UCSD-AML1 (cell line): ENCODE results near the gene LRRFIP2.

Experiments used
- DNase-seq: peaks from one replicate; lab custom pipeline; 2025; ENCODE audit not compliant: unreplicated experiment; lab: John Stamatoyannopoulos, UW

LRRFIP2 gene

GRCh38 chr3:37029111-37029510 is 145.3 kb downstream of the LRRFIP2 start:
- DNase-seq = no peak

DNA sequence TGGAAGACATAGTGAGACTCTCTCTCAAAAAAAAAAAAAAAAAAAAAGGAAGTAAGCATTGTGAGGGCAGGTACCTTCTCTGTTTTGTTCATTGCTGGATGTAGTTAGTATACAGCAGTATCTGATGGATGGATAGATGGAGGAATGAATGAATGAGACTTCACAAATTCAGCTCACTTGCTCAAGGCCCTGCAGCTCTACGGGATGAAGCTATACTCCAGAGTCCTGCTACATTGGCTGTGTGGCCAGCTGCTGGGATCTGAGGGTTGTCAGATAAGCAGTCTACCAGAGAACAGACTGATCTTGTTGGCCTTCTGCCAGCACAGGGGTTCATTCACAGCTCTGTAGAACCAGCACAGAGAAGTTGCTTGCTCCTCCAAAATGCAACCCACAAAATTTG is 146.1 kb downstream of the LRRFIP2 start:
- DNase-seq = no peak

DNA sequence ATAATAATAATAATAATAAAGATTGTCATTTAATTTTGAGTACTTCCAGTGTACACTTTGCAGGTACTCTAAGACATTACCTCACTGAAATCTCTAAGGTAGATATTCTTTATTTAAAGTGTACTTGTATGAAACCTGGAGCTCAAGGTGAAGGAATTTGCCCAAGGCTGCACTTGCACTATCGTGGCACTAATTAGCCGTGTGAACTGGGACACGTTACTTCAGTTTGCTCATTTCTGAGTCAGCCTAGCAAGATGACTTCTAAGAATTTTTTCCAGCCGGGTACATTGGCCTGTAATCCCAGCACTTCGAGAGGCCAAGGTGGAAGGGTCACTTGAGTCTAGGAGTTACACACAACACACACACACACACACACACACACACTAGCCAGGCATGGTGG is 147.5 kb downstream of the LRRFIP2 start:
- no peak for DNase-seq

GRCh38 chr3:37025561-37026335 is 148.6 kb downstream of the LRRFIP2 start:
- no peak for DNase-seq

- DNase-seq = no peak
These were observed 149.5 kb downstream of the LRRFIP2 start for GRCh38 chr3:37024820-37025405.

DNA sequence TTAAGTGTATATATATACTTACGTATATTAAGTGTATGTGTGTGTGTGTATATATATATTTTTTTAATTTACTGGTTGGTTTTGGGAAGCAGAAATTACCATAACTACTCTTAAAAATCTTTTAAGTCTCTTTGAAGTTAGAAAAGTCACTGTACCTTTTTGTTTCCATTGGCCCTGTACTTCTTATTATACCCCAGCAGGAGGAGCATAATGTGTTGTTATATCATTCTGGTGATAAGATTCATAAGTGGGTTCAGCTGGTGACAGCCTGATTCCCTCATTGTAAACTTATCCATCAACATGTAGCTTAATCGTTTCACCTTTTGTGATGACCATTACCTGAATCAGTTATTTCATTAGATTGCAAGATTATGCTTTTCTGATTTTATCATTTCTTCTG is 150.3 kb downstream of the LRRFIP2 start:
- DNase-seq = no peak

DNA sequence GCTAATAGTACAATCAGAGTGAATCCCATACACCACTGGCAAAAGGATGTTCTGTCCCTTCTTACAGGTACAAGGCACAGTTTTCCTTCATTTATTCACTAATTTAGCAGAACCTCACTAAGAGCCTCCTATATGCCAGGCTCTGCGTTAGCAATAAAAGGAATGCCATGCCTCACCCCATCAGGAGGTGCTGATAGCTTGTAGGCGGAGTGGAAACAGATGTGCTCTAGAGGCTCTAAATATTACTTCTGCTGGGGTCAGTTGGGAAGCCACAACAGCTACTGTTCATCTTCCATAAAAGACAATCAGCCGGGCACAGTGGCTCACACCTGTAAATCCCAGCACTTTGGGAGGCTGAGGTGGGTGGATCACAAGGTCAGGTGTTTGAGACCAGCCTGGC is 156.7 kb downstream of the LRRFIP2 start:
- no peak for DNase-seq

GRCh38 chr3:37016903-37017302 is 157.5 kb downstream of the LRRFIP2 start:
- DNase-seq = no peak

DNA sequence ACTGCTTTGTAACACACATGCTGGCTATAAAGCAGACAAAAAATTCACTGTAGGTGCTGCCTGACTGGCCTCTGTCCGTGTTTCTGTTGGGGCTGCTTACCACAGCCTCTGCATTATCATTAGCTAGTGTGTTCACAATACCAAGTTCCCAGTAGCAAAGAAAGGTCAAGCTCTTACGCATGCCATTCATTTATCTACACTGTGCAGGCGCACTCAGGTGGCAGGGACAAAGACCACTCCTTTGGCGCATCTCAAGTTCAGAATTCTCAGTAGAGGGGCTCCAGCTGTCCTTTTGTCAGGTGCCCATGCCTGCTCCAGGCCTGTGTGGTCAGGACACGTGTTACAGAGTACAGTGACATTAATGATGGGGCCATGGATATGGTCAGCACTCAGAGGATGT is 158.7 kb downstream of the LRRFIP2 start:
- DNase-seq = no peak

DNA sequence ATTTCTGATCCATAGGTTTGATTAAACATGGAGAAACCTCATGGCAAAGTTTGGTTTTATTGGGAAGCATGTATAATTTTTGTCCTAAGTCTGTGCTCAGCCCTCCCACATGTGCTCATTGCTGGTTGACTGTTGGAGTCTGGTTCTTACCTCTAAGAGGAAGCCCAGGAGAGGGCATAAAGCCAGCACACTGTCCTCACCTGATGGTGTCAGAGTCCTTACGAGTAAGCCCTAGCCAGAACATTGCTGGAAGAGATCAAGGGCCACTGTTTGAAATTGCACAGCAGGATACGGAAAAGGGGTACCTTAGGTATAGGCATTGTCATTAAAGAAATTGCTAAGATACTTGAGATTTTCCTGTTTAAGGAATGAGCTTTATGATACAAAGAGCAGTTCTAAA is 159.8 kb downstream of the LRRFIP2 start:
- DNase-seq = no peak
